ENCODE measurements around the gene RBMY1A1.
"Not testable (repeated sequence)": the region's sequence is repeated elsewhere in the genome, so short reads cannot be mapped to it uniquely, and the experiment has no call there.

The RBMY1A1 gene

DNA sequence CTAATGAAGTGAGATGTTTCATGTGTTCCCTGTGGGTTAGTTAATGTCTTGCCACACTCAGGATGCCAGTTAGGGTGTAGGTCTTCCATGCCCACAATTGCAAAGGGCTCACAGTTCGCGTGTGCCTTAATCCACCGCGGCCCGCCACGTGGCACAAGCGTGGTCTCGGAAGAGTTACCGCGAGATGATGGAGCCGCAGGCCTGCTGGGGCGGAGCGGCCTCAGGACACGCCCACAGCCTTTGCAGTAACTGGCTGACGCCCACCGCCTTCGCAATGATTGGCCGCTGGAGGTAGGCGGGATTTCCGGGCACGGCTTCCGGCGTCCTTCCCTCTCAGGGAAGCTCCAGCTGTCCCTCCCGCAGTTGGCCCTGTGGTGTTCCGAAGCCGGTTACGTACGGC lies at the start of gene RBMY1A1:
TSS of gene RBMY1A1 (plus strand) at position 301 of the 400 bp plus-strand sequence. CDS start 2,013 bp downstream, outside the sequence.
- not testable (repeated sequence) for H3K4me3 Mint-ChIP-seq; ATAC-seq; H3K4me1 Mint-ChIP-seq; H3K27me3 Mint-ChIP-seq; H3K27ac Mint-ChIP-seq; H3K36me3 Mint-ChIP-seq (ENCODE audit: low read depth); H3K9me3 Mint-ChIP-seq; DNase-seq

DNA sequence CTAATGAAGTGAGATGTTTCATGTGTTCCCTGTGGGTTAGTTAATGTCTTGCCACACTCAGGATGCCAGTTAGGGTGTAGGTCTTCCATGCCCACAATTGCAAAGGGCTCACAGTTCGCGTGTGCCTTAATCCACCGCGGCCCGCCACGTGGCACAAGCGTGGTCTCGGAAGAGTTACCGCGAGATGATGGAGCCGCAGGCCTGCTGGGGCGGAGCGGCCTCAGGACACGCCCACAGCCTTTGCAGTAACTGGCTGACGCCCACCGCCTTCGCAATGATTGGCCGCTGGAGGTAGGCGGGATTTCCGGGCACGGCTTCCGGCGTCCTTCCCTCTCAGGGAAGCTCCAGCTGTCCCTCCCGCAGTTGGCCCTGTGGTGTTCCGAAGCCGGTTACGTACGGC lies 23.6 kb upstream of the RBMY1A1 start, which contains the start of gene RBMY1B:
TSS of gene RBMY1B (plus strand) at position 301 of the 400 bp plus-strand sequence. CDS start 2,013 bp downstream, outside the sequence.
- H3K4me1 Mint-ChIP-seq; H3K4me3 Mint-ChIP-seq; H3K27ac Mint-ChIP-seq; DNase-seq; H3K27me3 Mint-ChIP-seq; ATAC-seq; H3K9me3 Mint-ChIP-seq; H3K36me3 Mint-ChIP-seq (ENCODE audit: low read depth): not testable (repeated sequence)

DNA sequence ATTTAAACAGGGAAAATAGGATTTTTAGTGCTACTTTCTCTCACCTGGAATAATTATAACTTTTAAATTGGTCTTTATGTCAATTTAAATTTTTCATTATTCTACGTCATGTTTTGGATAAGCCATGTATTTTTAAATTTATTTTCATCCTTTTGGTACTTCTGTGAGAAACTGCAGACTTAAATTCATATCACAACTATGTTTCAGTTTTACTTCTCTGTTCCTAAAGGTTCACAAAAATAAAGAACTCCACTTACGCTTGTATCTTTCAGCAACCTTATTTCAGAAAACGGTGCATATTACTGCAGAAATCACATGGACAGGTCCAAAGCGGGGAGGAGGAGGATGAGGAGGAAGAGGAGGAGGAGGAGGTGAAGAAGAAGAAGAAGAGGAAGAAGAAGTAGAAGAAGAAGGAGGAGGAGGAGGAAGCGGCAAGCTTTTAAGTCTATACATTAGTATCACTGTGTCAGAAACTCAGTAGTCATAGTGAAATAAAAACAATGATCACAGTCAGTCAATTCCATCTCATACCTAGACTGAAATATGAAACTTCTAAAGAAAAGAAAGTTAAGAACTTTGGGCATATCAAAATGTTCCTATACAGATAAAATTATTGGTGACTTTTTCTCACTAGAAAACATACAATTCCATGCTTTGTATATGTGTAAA lies 24.8 kb downstream of the RBMY1A1 start:
- not testable (repeated sequence) for H3K27me3 Mint-ChIP-seq; DNase-seq; H3K4me1 Mint-ChIP-seq; H3K27ac Mint-ChIP-seq; H3K9me3 Mint-ChIP-seq; H3K36me3 Mint-ChIP-seq (ENCODE audit: low read depth); H3K4me3 Mint-ChIP-seq; ATAC-seq

DNA sequence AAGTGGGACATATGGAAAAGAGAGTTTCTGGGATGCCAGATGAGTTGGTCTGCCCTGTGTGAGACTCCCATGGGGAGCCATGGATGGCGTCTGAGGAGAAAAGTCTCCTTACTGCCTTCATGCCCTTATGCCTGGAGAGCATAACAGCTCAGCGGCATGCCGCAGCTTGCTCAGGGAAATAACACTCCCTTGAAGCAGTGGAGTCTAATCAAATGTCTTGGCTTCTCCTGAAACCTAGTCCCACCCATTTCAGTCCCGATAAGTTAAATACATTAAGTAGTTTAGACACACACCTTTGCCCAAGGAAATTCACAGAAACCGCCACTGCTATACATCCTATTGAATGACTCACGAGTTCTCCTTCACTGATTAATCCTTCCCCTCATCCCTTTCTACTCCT lies 50.8 kb downstream of the RBMY1A1 start:
- no peaks in the 10 kb centered on the region for H3K9me3 Mint-ChIP-seq
- H3K36me3 Mint-ChIP-seq (ENCODE audit: low read depth): no peaks in the 10 kb centered on the region
- ATAC-seq (no peak), DNase-seq (no peak)
- no peak overlapping the region for H3K4me3 Mint-ChIP-seq
- no peak overlapping the region for H3K27ac Mint-ChIP-seq
- no peaks in the 10 kb centered on the region for H3K27me3 Mint-ChIP-seq
- H3K4me1 Mint-ChIP-seq: peaks cover 2% of the 10 kb centered on the region

DNA sequence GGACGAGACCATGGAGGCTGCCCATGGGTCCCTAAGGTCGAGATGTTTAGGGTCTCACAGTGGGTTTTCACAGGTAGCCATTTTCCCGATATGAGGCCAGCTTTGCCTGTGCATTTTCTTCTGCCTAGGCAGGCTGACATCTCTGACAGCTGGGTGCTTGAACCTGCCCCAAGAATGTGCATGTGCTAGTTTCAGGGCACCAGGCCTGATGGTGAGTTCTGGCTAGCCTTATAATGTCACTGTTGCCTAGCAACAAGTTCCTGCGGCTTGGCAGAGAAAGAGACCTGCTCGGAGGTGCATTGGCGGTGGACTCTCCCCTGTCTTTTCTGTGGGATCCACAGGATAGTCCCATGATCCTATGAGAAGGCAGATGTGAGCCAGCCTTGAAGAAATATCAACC lies 51.8 kb downstream of the RBMY1A1 start:
- not testable (repeated sequence) for H3K36me3 Mint-ChIP-seq (ENCODE audit: low read depth); DNase-seq; H3K27ac Mint-ChIP-seq; H3K27me3 Mint-ChIP-seq; H3K9me3 Mint-ChIP-seq; ATAC-seq; H3K4me3 Mint-ChIP-seq; H3K4me1 Mint-ChIP-seq

DNA sequence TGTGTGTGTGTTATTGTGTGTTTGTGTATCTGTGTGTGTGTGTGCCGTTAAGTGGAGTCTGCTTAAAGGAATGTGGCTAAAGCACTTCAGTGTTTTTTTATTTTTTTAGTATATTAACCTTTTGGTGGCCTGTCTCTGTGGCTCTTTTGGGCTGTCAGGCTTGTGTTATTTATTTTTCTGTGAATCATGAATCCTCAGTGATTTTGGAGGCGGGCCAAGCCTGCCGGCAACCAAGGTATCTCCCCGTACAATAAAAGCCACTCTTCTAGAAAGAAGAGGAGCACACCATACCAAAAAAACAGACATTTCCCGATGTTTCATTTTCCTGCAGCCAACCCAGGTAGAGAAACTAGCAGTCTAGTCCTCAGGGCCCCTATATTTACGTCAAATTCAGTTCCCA lies 57.4 kb downstream of the RBMY1A1 start:
- Mint-ChIP-seq H3K9me3 (no peaks in the 10 kb centered on the region), H3K4me1 (no peaks in the 10 kb centered on the region), H3K27me3 (no peaks in the 10 kb centered on the region), H3K27ac (no peak overlapping the region), H3K4me3 (no peak overlapping the region), H3K36me3 (ENCODE audit: low read depth) (no peaks in the 10 kb centered on the region)
- ATAC-seq: no peak
- no peak for DNase-seq

DNA sequence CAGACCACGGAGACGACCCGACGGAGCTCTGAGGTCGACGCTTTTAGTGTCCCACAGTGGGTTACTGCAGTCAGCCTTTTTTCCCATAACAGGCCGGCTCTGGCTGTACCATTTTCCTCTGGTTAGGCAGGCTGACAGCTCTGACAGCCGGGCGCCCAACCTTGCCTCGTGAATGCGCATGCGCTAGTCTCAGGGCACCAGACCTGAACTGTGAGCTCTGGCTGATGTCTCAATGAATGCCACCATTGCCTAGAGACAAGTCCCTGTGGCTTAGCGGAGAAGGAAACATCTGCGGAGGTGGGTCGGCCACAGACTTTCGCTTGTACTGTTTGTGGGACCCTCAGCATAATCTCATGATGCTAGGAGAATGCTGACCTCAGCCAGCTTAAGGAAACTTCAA lies 61.6 kb downstream of the RBMY1A1 start:
- H3K9me3 Mint-ChIP-seq; ATAC-seq; H3K36me3 Mint-ChIP-seq (ENCODE audit: low read depth); H3K4me3 Mint-ChIP-seq; H3K27ac Mint-ChIP-seq; H3K27me3 Mint-ChIP-seq; H3K4me1 Mint-ChIP-seq; DNase-seq: not testable (repeated sequence)
